ENCODE data around the gene RNF150.
"Not testable (repeated sequence)": the region's sequence is repeated elsewhere in the genome, so short reads cannot be mapped to it uniquely, and the experiment has no call there.

DNA sequence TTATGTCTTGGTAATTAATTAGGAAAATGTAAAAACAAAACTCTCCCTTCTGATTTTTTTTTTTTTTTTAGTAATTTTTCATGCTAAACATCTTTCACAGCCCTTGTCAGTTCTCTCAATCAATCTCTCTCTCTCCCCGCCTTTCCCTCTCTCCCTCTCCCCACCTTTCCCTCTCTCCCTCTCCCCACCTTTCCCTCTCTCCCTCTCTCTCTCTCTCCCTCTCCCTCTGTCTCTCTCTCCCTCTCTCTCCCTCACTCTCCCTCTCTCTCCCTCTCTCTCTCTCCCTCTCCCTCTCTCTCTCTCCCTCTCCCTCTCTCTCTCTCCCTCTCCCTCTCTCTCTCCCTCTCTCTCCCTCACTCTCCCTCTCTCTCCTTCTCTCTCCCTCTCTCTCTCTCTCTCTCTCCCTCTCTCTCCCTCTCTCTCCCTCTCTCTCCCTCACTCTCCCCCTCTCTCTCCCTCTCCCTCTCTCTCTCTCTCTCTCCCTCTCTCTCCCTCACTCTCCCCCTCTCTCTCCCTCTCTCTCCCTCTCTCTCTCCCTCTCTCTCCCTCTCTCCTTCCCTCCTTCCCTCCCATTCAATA lies 322.6 kb downstream of the RNF150 start:
- TF ChIP-seq POLR2AphosphoS5 (IDR thresholded peaks at IDR 0.05; ENCODE audit: insufficient read depth in 1 of 2, low read depth in 1 of 2) = not testable (repeated sequence)
- TF ChIP-seq, protein P1, sequence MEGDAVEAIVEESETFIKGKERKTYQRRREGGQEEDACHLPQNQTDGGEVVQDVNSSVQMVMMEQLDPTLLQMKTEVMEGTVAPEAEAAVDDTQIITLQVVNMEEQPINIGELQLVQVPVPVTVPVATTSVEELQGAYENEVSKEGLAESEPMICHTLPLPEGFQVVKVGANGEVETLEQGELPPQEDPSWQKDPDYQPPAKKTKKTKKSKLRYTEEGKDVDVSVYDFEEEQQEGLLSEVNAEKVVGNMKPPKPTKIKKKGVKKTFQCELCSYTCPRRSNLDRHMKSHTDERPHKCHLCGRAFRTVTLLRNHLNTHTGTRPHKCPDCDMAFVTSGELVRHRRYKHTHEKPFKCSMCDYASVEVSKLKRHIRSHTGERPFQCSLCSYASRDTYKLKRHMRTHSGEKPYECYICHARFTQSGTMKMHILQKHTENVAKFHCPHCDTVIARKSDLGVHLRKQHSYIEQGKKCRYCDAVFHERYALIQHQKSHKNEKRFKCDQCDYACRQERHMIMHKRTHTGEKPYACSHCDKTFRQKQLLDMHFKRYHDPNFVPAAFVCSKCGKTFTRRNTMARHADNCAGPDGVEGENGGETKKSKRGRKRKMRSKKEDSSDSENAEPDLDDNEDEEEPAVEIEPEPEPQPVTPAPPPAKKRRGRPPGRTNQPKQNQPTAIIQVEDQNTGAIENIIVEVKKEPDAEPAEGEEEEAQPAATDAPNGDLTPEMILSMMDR (IDR thresholded peaks at IDR 0.05) = not testable (repeated sequence)

Data from vagina (tissue), 2 donors.